PFSK-1 (cell line): ENCODE measurements around the gene STMND1.

Source experiments
- FOXP2 ChIP-seq: optimal IDR thresholded peaks from 2 replicates; pipeline ENCODE3; 2011; ENCODE audit warnings: borderline replicate concordance, control low read depth, inconsistent platforms; ENCODE audit not compliant: insufficient read depth; ENCODE audit errors: extremely low read length, extremely low read depth
- POLR2AphosphoS5 ChIP-seq: IDR thresholded peaks from 2 replicates; pipeline ENCODE4 v1.6.1; 2012; ENCODE audit warnings: low read depth, mild to moderate bottlenecking, control low read depth, low read length, moderate library complexity
- REST ChIP-seq, 2 experiments: IDR thresholded peaks; 2 replicates each; pipeline versions ENCODE4 v1.6.1 to v1.8.0; 2011 to 2012; ENCODE audit warnings: low read depth in 2 of 2, low read length in 2 of 2, control low read depth in 1 of 2, inconsistent platforms in 1 of 2, mild to moderate bottlenecking in 1 of 2, moderate library complexity in 1 of 2; ENCODE audit not compliant: insufficient read depth in 1 of 2
- SIN3A ChIP-seq: IDR thresholded peaks from 2 replicates; pipeline ENCODE4 v1.6.1; 2012; ENCODE audit warnings: mild to moderate bottlenecking, low read length, moderate library complexity, borderline replicate concordance; ENCODE audit not compliant: insufficient read depth
- TAF1 ChIP-seq: IDR thresholded peaks from 2 replicates; pipeline ENCODE4 v1.6.1; 2012; ENCODE audit warnings: low read length, control low read depth, borderline replicate concordance; ENCODE audit not compliant: insufficient read depth

Gene STMND1

GRCh38 chr6:17061097-17061496 lies 40.8 kb upstream of the STMND1 start:
- TF ChIP-seq SIN3A, result no peak

- TF ChIP-seq POLR2AphosphoS5 (no peak), SIN3A (no peak), TAF1 (no peak)
Observed at GRCh38 chr6:17062871-17063440, 38.9 kb upstream of the STMND1 start.

- no peak for TF ChIP-seq TAF1
- TF ChIP-seq FOXP2, result no peak
- no peak for TF ChIP-seq POLR2AphosphoS5
- no peak for TF ChIP-seq SIN3A
- TF ChIP-seq REST (IDR thresholded peaks at IDR 0.05; ENCODE audit: insufficient read depth in 1 of 2, low read depth in 2 of 2, low read length in 2 of 2), result no peak
Observed at GRCh38 chr6:17064975-17065374, 36.9 kb upstream of the STMND1 start.

GRCh38 chr6:17066610-17067009 lies 35.2 kb upstream of the STMND1 start:
- TF ChIP-seq POLR2AphosphoS5, result no peak
- no peak for TF ChIP-seq TAF1
- TF ChIP-seq SIN3A, result no peak
- no peak for TF ChIP-seq REST (IDR thresholded peaks at IDR 0.05; ENCODE audit: insufficient read depth in 1 of 2, low read depth in 2 of 2, low read length in 2 of 2)
- TF ChIP-seq FOXP2, result no peak

- TF ChIP-seq SIN3A (no peak), POLR2AphosphoS5 (no peak), TAF1 (no peak)
Observed at GRCh38 chr6:17081273-17081672, 20.6 kb upstream of the STMND1 start.

GRCh38 chr6:17081860-17082508 lies 19.9 kb upstream of the STMND1 start:
- no peak for TF ChIP-seq FOXP2
- no peak for TF ChIP-seq REST (IDR thresholded peaks at IDR 0.05; ENCODE audit: insufficient read depth in 1 of 2, low read depth in 2 of 2, low read length in 2 of 2)
- TF ChIP-seq TAF1, result no peak
- no peak for TF ChIP-seq SIN3A
